K562 (cell line): ENCODE results near the gene SCG3. TPM values are rescaled to one million over a fixed set of nuclear protein-coding genes. Genes with fewer than 3 reads are reported as not detected.

Source experiments
- HDGF ChIP-seq: fragments of 450-650 bp; IDR thresholded peaks from 2 replicates; pipeline ENCODE4 v1.6.1; 2016
- HNRNPH1 ChIP-seq: fragments of 200-400 bp; formaldehyde crosslinking; optimal IDR thresholded peaks from 2 replicates; pipeline ENCODE3; 2017; ENCODE audit warnings: low read depth, mild to moderate bottlenecking, low read length, moderate library complexity
- KHSRP ChIP-seq: fragments of 450-650 bp; IDR thresholded peaks from 2 replicates; pipeline ENCODE4 v1.6.1; 2017
- MAFF ChIP-seq: IDR thresholded peaks from 2 replicates; pipeline ENCODE4 v1.6.1; 2012; ENCODE audit warnings: low read length, improper control_type of control experiment
- PHB ChIP-seq: fragments of 250-450 bp; sonication (Bioruptor Pico); IDR thresholded peaks from 2 replicates; pipeline ENCODE4 v1.5.0; 2021
- RAD21 ChIP-seq, 2 experiments: fragments of 250-450 bp in 1 of 2; fragments of 450-650 bp in 1 of 2; sonication (Bioruptor Pico) in 1 of 2; formaldehyde crosslinking in 1 of 2; IDR thresholded peaks in 1 of 2; conservative IDR thresholded peaks in 1 of 2; 2 replicates each; pipeline versions ENCODE4 v1.4.0 to v1.8.0; 2020 to 2022; ENCODE audit warnings: mild to moderate bottlenecking in 2 of 2, moderate library complexity in 1 of 2
- SMAD4 ChIP-seq: fragments of 250-450 bp; sonication (Bioruptor Pico); conservative IDR thresholded peaks from 2 replicates; pipeline ENCODE4 v1.8.0; 2021; ENCODE audit warnings: inconsistent platforms, mild to moderate bottlenecking, moderate library complexity
- SP1 ChIP-seq: sonication (generic); formaldehyde crosslinking; IDR thresholded peaks from 2 replicates; pipeline ENCODE4 v1.8.1; 2022; ENCODE audit warnings: mild to moderate bottlenecking, missing genetic modification reagents
- TAF9B ChIP-seq: fragments of 450-650 bp; IDR thresholded peaks from 2 replicates; pipeline ENCODE4 v1.6.1; 2018; ENCODE audit warnings: mild to moderate bottlenecking; ENCODE audit not compliant: partially characterized antibody
- ZKSCAN1 ChIP-seq: fragments of 150-350 bp; IDR thresholded peaks from 2 replicates; pipeline ENCODE4 v1.6.1; 2016; ENCODE audit warnings: low read depth, low read length
- ZNF232 ChIP-seq: sonication (generic); formaldehyde crosslinking; IDR thresholded peaks from 2 replicates; pipeline ENCODE4 v1.8.0; 2022; ENCODE audit warnings: mild to moderate bottlenecking, missing genetic modification reagents
- ZNF253 ChIP-seq: fragments of 250-450 bp; sonication (Bioruptor Pico); conservative IDR thresholded peaks from 2 replicates; pipeline ENCODE4 v1.6.1; 2021; ENCODE audit warnings: mild to moderate bottlenecking
- ZNF347 ChIP-seq: fragments of 450-650 bp; formaldehyde crosslinking; IDR thresholded peaks from 2 replicates; pipeline ENCODE4 v1.4.0; 2020; ENCODE audit warnings: low read depth, mild to moderate bottlenecking, moderate library complexity
- ZNF408 ChIP-seq: fragments of 250-450 bp; sonication (Bioruptor Pico); IDR thresholded peaks from 2 replicates; pipeline ENCODE4 v1.4.0; 2020; ENCODE audit warnings: low read depth, mild to moderate bottlenecking, moderate library complexity
- ZNF668 ChIP-seq: fragments of 250-450 bp; sonication (Bioruptor Pico); IDR thresholded peaks from 2 replicates; pipeline ENCODE4 v1.8.0; 2022; ENCODE audit warnings: mild to moderate bottlenecking, inconsistent platforms
- ZNF764 ChIP-seq: fragments of 250-450 bp; sonication (Bioruptor Pico); IDR thresholded peaks from 2 replicates; pipeline ENCODE4 v1.4.0; 2020; ENCODE audit warnings: low read depth, mild to moderate bottlenecking, moderate library complexity
- polyA plus RNA-seq, 8 experiments: library from polyadenylated mRNA; depleted of rRNA in 4 of 8; stranded (reverse) in 5 of 8; unstranded in 3 of 8; fragments of >200 nt; fragmentation: Nextera tagmentation in 2 of 8; fragmentation: Illumina TruSeq in 1 of 8; extraction: Ambion mirVana in 2 of 8; extraction: Trizol in 1 of 8; gene quantifications; 2 replicates each; pipeline versions ENCODE4 v1.2.1 to v1.2.3, GENCODE V29; 2011 to 2014; ENCODE audit warnings: inconsistent platforms in 1 of 8, missing spikeins in 1 of 8
- total RNA-seq, 7 experiments: library from RNA; depleted of rRNA in 6 of 7; stranded (reverse); fragments of >200 nt in 6 of 7; fragmentation: Illumina TruSeq in 2 of 7; extraction: Trizol in 2 of 7; gene quantifications; 2 replicates each; pipeline versions ENCODE4 v1.2.1 to v1.2.3, GENCODE V29; 2011 to 2021; ENCODE audit warnings: low replicate concordance in 1 of 7
- TF ChIP-seq, protein P1 (sequence below), 3 experiments: fragments of 200-800 bp in 1 of 3; fragments of 250-450 bp in 1 of 3; fragments of 450-650 bp in 1 of 3; sonication (Bioruptor Pico) in 1 of 3; sonication (Bioruptor generic) in 1 of 3; formaldehyde crosslinking in 1 of 3; IDR thresholded peaks; 2 replicates each; pipeline versions ENCODE4 v1.6.1 to v1.8.0; 2016 to 2022; ENCODE audit warnings: mild to moderate bottlenecking in 2 of 3, missing genetic modification characterization in 2 of 3, missing compliant biosample characterization in 1 of 3, moderate library complexity in 1 of 3
- TF ChIP-seq, protein P2 (sequence below): fragments of 450-650 bp; IDR thresholded peaks from 2 replicates; pipeline ENCODE4 v1.6.1; 2016; ENCODE audit warnings: missing biosample characterization, missing genetic modification characterization
- TF ChIP-seq, protein P3 (sequence below): fragments of 200-800 bp; sonication (Bioruptor generic); IDR thresholded peaks from 2 replicates; pipeline ENCODE4 v1.6.1; 2017; ENCODE audit warnings: missing genetic modification characterization, missing compliant biosample characterization
- TF ChIP-seq, protein P4 (sequence below): fragments of 450-650 bp; IDR thresholded peaks from 2 replicates; pipeline ENCODE4 v1.6.1; 2016

Gene SCG3
- total and polyA plus RNA-seq, 9 of the 15 experiments (the other 6 are each of a cell fraction or from before 2014, with no cell fraction given) = 13.0 to 43.8 (median 21.0) TPM

DNA sequence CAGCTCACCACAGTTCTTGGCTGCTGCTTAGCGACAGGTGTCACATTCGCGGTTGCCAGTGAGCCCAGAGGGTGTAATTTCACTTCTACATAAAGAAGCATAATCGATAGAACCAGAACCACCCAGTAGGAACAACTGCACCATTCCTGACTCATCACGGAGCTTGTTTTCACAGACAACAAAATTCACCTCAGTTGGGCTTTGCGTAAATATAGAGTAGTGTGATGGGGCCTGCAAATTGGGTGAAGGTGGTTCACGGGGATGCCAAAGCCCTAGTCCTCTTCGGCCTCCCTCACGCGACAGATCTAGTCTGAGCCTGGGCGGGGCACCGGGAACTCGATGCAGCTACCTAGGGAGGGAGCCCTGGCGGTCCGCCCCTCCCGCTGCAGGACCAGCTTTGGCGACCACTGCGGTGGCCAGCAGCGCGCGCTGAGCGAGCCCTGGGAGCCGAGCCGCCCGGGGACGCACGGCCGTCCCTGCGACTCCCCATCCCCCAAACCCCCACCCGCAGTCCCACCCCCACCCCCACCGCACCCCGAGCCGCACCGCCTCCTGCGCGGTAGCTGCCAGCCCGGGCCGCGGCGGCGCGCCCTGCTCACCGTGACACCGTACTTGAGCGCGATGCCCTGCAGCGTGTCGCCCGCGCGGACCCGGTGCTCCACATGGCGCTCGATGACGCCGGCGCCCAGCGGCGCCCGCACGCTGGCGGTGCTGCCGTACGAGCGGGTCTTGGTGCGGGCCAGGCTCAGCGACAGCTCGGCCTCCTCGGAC is 55.6 kb downstream of the SCG3 start (continued):
- TF ChIP-seq SMAD4 (CRISPR knock-in tag) (no peak), ZNF253 (CRISPR knock-in tag) (no peak), PHB (CRISPR knock-in tag) (no peak), ZNF408 (CRISPR knock-in tag) (no peak), HNRNPH1 (no peak), ZNF764 (CRISPR knock-in tag) (no peak), ZKSCAN1 (no peak), ZNF232 (CRISPR knock-in tag) (no peak), SP1 (no peak), HDGF (no peak), MAFF (no peak), KHSRP (no peak), ZNF347 (CRISPR knock-in tag) (no peak), ZNF668 (no peak), TAF9B (no peak), RAD21 (CRISPR knock-in tag; conservative IDR thresholded peaks at IDR 0.05 in 1 of 2, IDR thresholded peaks at IDR 0.05 in 1 of 2) (no peak)
- TF ChIP-seq, protein P1, sequence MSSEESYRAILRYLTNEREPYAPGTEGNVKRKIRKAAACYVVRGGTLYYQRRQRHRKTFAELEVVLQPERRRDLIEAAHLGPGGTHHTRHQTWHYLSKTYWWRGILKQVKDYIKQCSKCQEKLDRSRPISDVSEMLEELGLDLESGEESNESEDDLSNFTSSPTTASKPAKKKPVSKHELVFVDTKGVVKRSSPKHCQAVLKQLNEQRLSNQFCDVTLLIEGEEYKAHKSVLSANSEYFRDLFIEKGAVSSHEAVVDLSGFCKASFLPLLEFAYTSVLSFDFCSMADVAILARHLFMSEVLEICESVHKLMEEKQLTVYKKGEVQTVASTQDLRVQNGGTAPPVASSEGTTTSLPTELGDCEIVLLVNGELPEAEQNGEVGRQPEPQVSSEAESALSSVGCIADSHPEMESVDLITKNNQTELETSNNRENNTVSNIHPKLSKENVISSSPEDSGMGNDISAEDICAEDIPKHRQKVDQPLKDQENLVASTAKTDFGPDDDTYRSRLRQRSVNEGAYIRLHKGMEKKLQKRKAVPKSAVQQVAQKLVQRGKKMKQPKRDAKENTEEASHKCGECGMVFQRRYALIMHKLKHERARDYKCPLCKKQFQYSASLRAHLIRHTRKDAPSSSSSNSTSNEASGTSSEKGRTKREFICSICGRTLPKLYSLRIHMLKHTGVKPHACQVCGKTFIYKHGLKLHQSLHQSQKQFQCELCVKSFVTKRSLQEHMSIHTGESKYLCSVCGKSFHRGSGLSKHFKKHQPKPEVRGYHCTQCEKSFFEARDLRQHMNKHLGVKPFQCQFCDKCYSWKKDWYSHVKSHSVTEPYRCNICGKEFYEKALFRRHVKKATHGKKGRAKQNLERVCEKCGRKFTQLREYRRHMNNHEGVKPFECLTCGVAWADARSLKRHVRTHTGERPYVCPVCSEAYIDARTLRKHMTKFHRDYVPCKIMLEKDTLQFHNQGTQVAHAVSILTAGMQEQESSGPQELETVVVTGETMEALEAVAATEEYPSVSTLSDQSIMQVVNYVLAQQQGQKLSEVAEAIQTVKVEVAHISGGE (CRISPR knock-in tag; IDR thresholded peaks at IDR 0.05) = no peak; a peak in 1 of 6 replicates
- TF ChIP-seq, protein P2, sequence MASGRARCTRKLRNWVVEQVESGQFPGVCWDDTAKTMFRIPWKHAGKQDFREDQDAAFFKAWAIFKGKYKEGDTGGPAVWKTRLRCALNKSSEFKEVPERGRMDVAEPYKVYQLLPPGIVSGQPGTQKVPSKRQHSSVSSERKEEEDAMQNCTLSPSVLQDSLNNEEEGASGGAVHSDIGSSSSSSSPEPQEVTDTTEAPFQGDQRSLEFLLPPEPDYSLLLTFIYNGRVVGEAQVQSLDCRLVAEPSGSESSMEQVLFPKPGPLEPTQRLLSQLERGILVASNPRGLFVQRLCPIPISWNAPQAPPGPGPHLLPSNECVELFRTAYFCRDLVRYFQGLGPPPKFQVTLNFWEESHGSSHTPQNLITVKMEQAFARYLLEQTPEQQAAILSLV (tag) = no peak
- TF ChIP-seq, protein P3, sequence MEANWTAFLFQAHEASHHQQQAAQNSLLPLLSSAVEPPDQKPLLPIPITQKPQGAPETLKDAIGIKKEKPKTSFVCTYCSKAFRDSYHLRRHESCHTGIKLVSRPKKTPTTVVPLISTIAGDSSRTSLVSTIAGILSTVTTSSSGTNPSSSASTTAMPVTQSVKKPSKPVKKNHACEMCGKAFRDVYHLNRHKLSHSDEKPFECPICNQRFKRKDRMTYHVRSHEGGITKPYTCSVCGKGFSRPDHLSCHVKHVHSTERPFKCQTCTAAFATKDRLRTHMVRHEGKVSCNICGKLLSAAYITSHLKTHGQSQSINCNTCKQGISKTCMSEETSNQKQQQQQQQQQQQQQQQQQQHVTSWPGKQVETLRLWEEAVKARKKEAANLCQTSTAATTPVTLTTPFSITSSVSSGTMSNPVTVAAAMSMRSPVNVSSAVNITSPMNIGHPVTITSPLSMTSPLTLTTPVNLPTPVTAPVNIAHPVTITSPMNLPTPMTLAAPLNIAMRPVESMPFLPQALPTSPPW = peak; percentile 62; the same call in 1 of the 2 replicates
- TF ChIP-seq, protein P4, sequence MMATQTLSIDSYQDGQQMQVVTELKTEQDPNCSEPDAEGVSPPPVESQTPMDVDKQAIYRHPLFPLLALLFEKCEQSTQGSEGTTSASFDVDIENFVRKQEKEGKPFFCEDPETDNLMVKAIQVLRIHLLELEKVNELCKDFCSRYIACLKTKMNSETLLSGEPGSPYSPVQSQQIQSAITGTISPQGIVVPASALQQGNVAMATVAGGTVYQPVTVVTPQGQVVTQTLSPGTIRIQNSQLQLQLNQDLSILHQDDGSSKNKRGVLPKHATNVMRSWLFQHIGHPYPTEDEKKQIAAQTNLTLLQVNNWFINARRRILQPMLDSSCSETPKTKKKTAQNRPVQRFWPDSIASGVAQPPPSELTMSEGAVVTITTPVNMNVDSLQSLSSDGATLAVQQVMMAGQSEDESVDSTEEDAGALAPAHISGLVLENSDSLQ = no peak
